ENCODE data around the gene PIK3C2G. TPM values are rescaled to one million over a fixed set of nuclear protein-coding genes. Genes with fewer than 3 reads are reported as not detected.

The PIK3C2G gene
- total and polyA plus RNA-seq, 4 donors = 4.9 to 40.1 (median 19.4) TPM

DNA sequence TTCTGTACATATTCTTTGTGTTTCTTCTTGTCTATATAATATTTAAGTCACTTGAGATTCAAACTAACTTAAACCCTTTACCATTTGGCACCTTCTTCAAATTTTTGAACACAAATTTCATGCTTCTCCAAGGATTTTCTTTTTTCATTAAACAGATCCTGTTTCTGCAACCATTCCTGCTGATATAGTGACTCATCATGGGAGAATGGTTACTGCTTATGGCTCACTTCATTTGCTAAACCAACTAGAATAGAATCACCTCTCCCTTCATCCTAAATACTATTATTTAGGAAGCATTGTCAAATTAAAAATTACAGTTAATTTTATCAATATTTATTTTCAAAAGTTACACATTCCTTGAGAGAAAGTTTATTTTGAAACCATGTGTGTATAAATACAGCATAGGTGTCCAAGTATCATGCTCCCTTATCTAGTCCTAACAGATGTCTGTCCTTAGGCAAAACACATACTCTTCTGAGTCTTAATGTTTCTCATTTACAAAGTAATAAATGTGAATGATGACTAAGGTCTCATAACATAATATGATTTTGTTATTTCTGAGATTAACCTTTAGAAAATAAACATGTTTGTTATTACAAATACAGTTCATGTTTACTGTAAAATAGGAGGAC is 435.8 kb downstream of the PIK3C2G start:
- Histone ChIP-seq H3K9ac (ENCODE audit: low read depth in 1 of 2, low read length in 2 of 2) (no peak overlapping the region), H3K4me1 (ENCODE audit: control insufficient read depth in 4 of 4, insufficient read depth in 4 of 4, low read length in 3 of 4) (no peaks in the 10 kb centered on the region), H3K9me3 (ENCODE audit: control insufficient read depth in 4 of 4, low read length in 3 of 4) (no peaks in the 10 kb centered on the region), H3K27me3 (ENCODE audit: control insufficient read depth in 4 of 4, insufficient read depth in 4 of 4, low read length in 3 of 4) (no peaks in the 10 kb centered on the region), H3K4me3 (ENCODE audit: low read depth in 1 of 3, low read length in 3 of 3) (no peak overlapping the region), H3K36me3 (ENCODE audit: control insufficient read depth in 4 of 4, insufficient read depth in 3 of 4, low read depth in 1 of 4, low read length in 3 of 4) (no peaks in the 10 kb centered on the region), H3K27ac (ENCODE audit: low read depth in 1 of 2, low read length in 2 of 2) (no peak overlapping the region)
- DNase-seq (ENCODE audit: low spot score) = no peak
- no peak for TF ChIP-seq YY1 (IDR thresholded peaks at IDR 0.05)

Other genes with a start within 250 kb of the PIK3C2G start
- under 1 TPM; 0.19 to 0.67 TPM for gene RERGL, start 171.3 kb upstream of the PIK3C2G start, total RNA-seq
- gene RERGL, start 171.3 kb upstream of the PIK3C2G start, polyA plus RNA-seq = 1 to 10 TPM in 1 of 2 donors, under 1 TPM in 1; 0.98 to 1.2 TPM